T-helper 2 cell treated with Interferon-gamma antibody and Interleukin-4, amounts not matched to agents 5 μg/mL and 100 μg/mL, for 36 hours (primary cell): Measurements from ENCODE around the gene IGF2BP3.
"Not testable (repeated sequence)": the region's sequence is repeated elsewhere in the genome, so short reads cannot be mapped to it uniquely, and the experiment has no call there.

Source experiments
- DNase-seq: peaks from one replicate; pipeline ENCODE4 v3.0.0; 2021; ENCODE audit warnings: low spot score
- H3K27ac Mint-ChIP-seq: one replicate; pipeline ENCODE4 v1.8.0; 2021; ENCODE audit warnings: mild to moderate bottlenecking, mixed read lengths
- H3K27me3 Mint-ChIP-seq: one replicate; pipeline ENCODE4 v1.8.0; 2021; ENCODE audit warnings: low read depth, mixed read lengths
- H3K36me3 Mint-ChIP-seq: one replicate; pipeline ENCODE4 v1.8.0; 2021; ENCODE audit warnings: low read depth, mixed read lengths
- H3K4me1 Mint-ChIP-seq: one replicate; pipeline ENCODE4 v1.8.0; 2021; ENCODE audit warnings: low read depth, mixed read lengths
- H3K4me3 Mint-ChIP-seq: one replicate; pipeline ENCODE4 v1.8.0; 2022; ENCODE audit warnings: mild to moderate bottlenecking, moderate library complexity, mixed read lengths
- H3K9me3 Mint-ChIP-seq: one replicate; pipeline ENCODE4 v1.8.0; 2021; ENCODE audit warnings: mixed read lengths

The IGF2BP3 gene

DNA sequence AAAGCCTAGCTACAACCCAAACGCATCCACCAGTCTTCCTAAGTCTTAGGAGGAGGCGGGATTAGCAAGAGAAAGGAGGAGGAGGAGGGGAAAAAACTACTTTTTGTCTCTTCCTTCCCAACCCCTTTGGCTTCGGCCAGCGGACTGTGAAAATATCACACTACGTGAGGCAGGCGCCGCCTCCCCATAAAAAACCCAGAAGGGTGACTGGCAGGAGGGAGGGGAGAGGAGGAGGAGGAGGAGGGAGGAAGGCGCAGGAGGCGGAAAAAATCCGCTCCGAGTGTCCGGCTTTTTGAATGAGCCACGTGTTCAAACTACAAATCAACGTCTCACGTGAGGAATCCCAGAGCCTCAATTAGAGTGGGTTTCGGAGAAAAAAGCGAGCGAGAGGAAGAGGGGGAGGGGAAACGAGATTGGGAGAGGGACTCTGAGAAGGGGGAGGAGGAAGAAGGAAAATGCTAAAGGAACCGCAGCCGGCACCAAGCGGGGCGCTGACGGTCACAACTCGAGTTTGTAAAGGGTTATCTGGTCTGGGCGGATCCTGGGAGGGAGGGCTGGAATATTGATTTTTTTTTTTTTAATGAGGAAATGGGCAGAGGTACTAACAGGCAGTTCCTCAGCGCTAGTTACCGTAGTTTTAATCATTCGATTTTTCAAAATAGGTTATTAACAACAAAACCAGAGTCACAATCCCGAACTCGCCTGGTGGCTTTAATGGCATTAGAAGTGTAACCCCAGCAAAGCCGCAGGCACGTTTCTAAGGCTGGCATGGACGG, at the start of gene IGF2BP3:
Gene IGF2BP3, minus strand, starts transcription at position 162 of the 776 bp plus-strand sequence. CDS start 381 bp downstream, outside the sequence.
- Mint-ChIP-seq H3K4me3 (peak within 1 kb of the TSS; percentile 91), H3K36me3 (peaks cover 5% of the 10 kb centered on the region), H3K27me3 (peaks cover 35% of the 10 kb centered on the region), H3K9me3 (no peaks in the 10 kb centered on the region), H3K27ac (peak within 1 kb of the TSS; percentile 95), H3K4me1 (peaks cover 52% of the 10 kb centered on the region)
- peak; percentile 64 for DNase-seq

DNA sequence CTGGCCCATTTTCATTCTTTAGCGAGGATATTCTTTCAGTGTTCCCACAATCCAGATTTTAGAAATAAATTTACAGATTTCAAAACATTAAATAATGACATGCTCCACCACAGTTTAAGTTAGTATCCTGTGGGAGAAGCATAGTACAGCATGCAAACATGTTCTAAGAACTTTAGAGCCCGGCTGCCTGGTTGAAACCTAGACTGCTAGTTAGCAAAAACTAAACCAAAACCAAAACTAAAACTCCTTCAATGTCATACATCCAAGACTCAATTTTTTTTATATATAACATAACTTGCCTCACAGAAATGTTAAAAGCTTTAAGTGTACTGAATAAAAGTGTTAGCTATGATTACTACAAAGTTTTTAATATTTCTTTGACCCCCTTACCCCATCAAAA, 44.5 kb upstream of the IGF2BP3 start:
- H3K4me3 Mint-ChIP-seq, result no peak overlapping the region
- H3K27me3 Mint-ChIP-seq, result no peaks in the 10 kb centered on the region
- peak overlapping the region; percentile 81 for H3K27ac Mint-ChIP-seq
- H3K36me3 Mint-ChIP-seq, result peaks cover 71% of the 10 kb centered on the region
- DNase-seq, result no peak
- H3K9me3 Mint-ChIP-seq, result peaks cover 4% of the 10 kb centered on the region
- peaks cover 14% of the 10 kb centered on the region for H3K4me1 Mint-ChIP-seq

DNA sequence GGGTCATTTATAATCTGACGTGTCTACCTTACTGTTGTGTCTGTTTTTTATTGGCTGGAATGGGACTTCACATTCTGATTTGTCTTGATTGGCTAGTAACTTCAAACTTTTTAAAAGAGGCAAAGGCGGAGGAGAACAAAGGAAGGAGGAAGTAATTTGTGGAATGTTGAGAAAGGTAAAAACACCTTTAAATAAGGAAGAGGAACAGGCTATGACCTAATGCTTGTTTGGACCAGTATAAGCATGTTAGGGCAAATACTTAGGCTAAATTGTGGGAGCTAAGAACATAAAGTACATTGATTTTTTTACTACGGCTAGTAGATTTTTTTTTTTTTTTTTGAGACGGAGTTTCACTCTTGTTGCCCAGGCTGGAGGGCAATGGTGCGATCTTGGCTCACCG, 43.5 kb upstream of the IGF2BP3 start:
- H3K9me3 Mint-ChIP-seq, H3K27me3 Mint-ChIP-seq, H3K4me3 Mint-ChIP-seq, DNase-seq, H3K27ac Mint-ChIP-seq: not testable (repeated sequence)
- peaks cover 69% of the 10 kb centered on the region for H3K36me3 Mint-ChIP-seq
- H3K4me1 Mint-ChIP-seq, result peaks cover 15% of the 10 kb centered on the region

DNA sequence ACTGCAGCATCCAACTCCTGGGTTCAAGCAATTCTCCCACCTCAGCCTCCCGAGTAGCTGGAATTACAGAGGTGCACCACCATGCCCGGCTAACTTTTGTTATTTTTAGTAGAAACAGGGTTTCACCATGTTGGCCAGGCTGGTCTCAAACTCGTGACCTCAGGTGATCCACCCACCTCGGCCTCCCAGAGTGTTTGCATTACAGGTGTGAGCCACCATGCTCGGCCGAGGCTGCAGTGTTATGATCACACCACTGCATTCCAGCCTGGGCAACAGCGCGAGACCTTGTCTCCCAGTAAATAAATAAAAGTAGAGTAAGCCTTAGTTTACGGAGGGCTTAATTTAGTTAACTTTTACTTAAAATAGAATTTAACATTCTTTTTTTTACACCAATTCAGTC, 23.7 kb upstream of the IGF2BP3 start:
- Mint-ChIP-seq H3K27me3 (no peaks in the 10 kb centered on the region), H3K36me3 (peaks cover 8% of the 10 kb centered on the region), H3K27ac (no peak overlapping the region), H3K4me3 (no peak overlapping the region), H3K4me1 (peaks cover 2% of the 10 kb centered on the region), H3K9me3 (no peaks in the 10 kb centered on the region)
- DNase-seq, result no peak

DNA sequence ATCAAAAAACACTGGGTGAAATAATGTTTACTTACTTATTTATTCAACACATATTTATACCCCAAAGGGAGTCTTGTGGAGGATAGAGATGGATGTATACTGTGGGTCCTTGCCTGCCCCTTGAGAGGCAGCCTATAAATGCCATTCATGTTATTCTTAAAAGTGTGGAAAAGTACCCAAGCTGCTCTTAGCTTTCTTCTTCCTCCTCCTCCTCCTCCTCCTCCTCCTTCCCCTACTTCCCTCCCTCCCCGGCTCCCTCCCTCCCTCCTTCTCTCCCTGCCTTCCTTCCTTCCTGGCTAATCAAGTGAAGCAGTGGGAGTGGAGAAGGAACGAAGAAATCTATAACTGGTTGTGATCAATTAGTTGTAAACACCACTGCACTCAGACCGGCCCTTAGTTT, 21.2 kb upstream of the IGF2BP3 start:
- no peaks in the 10 kb centered on the region for H3K4me1 Mint-ChIP-seq
- H3K9me3 Mint-ChIP-seq, result no peaks in the 10 kb centered on the region
- peak overlapping the region; percentile 85 for H3K27ac Mint-ChIP-seq
- H3K27me3 Mint-ChIP-seq, result no peaks in the 10 kb centered on the region
- H3K4me3 Mint-ChIP-seq, result peak overlapping the region; percentile 85
- H3K36me3 Mint-ChIP-seq, result peaks cover 2% of the 10 kb centered on the region
- no peak for DNase-seq

DNA sequence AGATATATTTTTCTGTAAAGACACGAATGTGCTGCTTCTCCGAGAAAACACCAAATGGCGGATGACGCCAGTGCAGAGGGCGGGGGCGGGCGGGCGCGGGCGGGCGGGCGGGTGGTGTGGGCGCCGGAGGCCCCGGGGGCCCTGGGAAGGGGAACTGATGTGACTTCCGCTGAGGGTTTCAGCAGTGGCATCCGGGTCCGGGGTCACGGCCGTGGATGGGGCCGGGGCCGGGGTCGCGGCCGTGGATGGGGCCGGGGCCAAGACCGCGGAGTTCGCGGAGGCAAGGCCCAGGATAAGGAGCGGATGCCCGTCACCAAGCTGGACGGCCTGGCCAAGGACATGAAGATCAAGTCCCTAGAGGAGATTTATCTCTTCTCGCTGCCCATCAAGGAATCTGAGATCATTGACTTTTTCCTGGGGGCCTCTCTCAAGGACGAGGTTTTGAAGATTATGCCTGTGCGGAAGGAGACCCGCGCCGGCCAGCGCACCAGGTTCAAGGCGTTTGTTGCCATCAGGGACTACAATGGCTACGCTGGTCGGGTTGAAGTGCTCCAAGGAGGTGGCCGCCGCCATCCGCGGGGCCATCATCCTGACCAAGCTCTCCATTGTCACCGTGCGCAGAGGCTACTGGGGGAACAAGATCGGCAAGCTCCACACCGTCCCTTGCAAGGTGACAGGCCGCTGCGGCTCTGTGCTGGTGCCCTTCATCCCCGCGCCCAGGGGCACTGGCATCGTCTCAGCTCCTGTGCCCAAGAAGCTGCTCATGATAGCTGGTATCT, 20.3 kb upstream of the IGF2BP3 start:
- Mint-ChIP-seq H3K36me3 (peaks cover 2% of the 10 kb centered on the region), H3K27me3 (no peaks in the 10 kb centered on the region), H3K4me3 (peak overlapping the region; percentile 85), H3K9me3 (no peaks in the 10 kb centered on the region), H3K4me1 (no peaks in the 10 kb centered on the region), H3K27ac (peak overlapping the region; percentile 92)
- DNase-seq, result peak; percentile 37

DNA sequence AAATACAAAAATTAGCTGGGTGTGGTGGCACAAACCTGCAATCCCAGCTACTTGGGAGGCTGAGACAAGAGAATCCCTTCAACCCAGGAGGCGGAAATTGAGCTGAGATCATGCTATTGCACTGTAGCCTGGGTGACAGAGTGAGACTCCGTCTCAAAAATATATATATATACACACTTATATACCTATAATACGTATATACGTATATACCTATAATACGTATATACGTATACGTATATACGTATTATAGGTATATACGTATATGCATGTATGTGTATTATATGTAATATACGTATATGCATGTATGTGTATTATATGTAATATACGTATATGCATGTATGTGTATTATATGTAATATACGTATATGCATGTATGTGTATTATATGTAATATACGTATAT, 18.4 kb upstream of the IGF2BP3 start:
- not testable (repeated sequence) for H3K27me3 Mint-ChIP-seq, H3K4me1 Mint-ChIP-seq, H3K9me3 Mint-ChIP-seq, H3K27ac Mint-ChIP-seq, H3K36me3 Mint-ChIP-seq, H3K4me3 Mint-ChIP-seq, DNase-seq

DNA sequence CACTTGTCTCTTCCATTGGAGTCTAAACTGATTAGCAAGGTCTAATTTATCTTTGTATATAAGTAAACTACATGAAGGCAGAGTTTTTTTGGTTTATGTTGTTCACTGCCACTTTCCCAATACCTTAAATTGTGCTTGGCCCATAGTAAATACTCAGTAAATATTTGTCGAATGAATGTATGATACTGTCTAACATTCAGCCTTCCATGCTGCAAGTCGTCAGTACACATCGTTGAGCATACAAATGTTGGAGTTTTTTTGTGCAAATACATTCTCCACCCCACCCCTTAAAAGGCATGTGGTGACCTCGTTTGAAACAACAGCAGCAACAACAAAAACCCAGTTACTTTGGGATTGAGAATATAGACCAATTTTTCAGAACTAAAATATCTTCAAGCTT, 17.4 kb upstream of the IGF2BP3 start:
- H3K27me3 Mint-ChIP-seq, result peaks cover 2% of the 10 kb centered on the region
- no peaks in the 10 kb centered on the region for H3K9me3 Mint-ChIP-seq
- no peaks in the 10 kb centered on the region for H3K4me1 Mint-ChIP-seq
- no peak overlapping the region for H3K27ac Mint-ChIP-seq
- H3K36me3 Mint-ChIP-seq, result peaks cover 2% of the 10 kb centered on the region
- DNase-seq, result no peak
- no peak overlapping the region for H3K4me3 Mint-ChIP-seq

DNA sequence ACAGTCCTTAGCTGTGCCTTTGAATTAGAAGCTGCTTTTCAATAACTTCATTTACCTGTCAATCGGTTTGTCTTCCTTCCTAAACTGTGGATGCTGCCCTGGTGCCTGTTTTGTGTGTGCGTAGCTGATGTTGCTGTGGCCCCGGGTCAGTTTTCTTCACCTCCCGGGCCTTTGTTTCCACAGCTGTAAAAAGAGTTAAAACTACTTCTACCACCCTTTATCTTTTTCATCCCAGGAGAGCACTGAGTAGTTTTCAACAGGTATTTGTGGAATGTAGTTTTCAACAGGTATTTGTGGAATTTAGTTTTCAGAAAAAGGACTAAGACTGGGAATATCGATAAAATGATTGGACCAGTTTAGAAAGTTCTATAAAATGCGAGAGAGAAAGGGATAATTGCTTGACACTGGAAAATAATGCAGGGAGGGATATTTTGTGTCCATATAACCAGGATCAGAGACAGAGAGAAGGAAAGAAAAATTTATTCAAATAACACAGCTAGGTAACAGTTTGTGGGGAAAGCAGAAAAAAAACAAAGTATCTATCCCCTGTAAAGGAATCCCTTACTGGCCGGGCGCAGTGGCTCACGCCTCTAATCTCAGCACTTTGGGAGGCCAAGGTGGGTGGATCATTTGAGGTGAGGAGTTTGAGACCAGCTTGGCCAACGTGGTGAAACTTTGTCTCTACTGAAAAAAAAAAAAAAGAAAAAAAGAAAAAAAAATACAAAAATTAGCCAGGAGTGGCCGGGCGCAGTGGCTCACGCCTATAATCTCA, 15.9 kb upstream of the IGF2BP3 start:
- H3K4me1 Mint-ChIP-seq, result no peaks in the 10 kb centered on the region

DNA sequence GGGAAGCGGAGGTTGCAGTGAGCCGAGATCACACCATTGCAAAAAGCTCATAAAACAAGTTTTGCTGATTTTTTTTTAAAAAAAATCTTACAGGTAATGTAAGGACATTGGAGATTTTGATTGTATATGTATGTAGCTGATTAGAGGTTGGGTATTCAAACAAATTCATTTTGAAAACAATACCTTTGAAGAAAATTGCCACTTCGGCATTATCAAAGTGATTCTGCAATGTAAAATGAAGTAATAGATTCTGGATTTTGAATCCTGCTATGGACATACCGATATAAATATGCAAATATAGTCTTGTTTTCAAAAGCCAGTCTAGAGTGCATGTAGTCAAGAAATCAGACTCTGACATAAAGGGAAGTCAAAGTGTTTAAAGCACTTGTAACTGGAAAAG, 12.4 kb upstream of the IGF2BP3 start:
- H3K27me3 Mint-ChIP-seq, result peaks cover 33% of the 10 kb centered on the region

More for the DNA sequence above, 15.9 kb upstream of the IGF2BP3 start:
- DNase-seq, result peak; percentile 1
- peaks cover 2% of the 10 kb centered on the region for H3K36me3 Mint-ChIP-seq
- no peaks in the 10 kb centered on the region for H3K9me3 Mint-ChIP-seq
- H3K27me3 Mint-ChIP-seq, result peaks cover 11% of the 10 kb centered on the region
- H3K27ac Mint-ChIP-seq, result no peak overlapping the region
- H3K4me3 Mint-ChIP-seq, result no peak overlapping the region

DNA sequence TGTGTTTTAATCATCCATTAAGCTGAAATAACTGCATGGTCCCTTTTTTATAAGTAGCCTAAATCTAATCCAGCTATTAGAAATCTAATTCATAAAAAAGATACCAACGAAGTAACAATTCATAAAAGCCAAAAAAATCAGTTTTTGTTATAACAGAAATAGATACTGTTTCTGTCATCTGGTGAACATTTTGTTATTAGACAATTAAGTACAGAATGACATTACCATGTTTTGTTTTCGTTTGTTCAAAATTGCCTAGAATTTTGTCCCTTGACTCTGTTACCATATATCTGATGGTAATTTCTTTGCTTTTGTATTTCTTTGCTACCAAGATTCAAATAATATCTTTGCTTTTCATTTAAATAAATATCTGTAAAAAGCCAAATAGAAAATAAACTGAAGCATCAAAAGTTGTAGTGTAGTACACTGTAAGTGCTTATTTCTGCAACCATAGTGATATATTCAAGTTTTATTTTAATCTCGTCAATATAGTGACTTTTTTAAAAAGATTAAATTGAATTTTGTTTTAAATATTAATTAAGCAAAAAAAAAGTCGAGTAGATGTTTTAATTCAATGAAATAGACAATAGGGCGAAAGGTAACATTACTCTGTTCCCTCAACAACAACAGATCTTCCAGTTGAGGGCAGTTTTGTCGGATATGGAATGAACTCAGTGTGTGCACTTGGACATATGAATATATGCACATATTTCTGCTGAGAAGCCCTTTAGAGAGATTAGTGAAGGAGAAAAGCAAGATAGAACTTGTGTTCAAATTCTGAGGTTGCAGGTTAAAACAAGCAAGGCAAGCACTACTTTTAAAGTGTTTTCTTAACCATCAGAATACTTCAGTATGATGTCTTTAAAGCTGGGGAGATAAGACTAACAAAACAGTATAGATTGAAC, 7.9 kb upstream of the IGF2BP3 start:
- Mint-ChIP-seq H3K9me3 (no peaks in the 10 kb centered on the region), H3K4me3 (no peak overlapping the region), H3K4me1 (peaks cover 12% of the 10 kb centered on the region), H3K36me3 (no peaks in the 10 kb centered on the region), H3K27me3 (peaks cover 60% of the 10 kb centered on the region), H3K27ac (no peak overlapping the region)
- no peak for DNase-seq

More for the DNA sequence above, 12.4 kb upstream of the IGF2BP3 start:
- Mint-ChIP-seq H3K36me3 (no peaks in the 10 kb centered on the region), H3K4me3 (no peak overlapping the region), H3K27ac (no peak overlapping the region), H3K4me1 (no peaks in the 10 kb centered on the region), H3K9me3 (no peaks in the 10 kb centered on the region)
- no peak for DNase-seq

DNA sequence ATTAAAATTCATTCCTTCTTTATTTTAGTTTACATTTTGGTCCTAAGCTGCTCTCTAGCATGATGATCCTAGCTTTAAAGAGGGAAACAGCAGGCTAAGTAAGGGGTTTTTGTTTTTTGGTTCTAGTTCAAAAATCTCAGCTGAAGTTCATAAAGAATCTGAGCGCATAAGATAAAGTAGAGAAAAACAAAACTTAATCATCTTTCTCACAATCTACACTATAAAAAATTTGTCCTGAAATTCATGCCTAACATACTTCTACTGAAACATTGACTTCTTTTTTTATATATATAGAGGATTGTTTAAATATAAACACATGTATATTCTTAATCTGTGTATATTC, 6.8 kb upstream of the IGF2BP3 start:
- Mint-ChIP-seq H3K27me3 (peaks cover 56% of the 10 kb centered on the region), H3K36me3 (no peaks in the 10 kb centered on the region), H3K4me3 (no peak overlapping the region), H3K27ac (no peak overlapping the region), H3K9me3 (no peaks in the 10 kb centered on the region), H3K4me1 (peaks cover 21% of the 10 kb centered on the region)
- no peak for DNase-seq
